SK-N-MC (cell line): Measurements from ENCODE around the gene PPIH.

Source experiments
- EZH2 ChIP-seq: fragments of 200-600 bp; sonication (generic); IDR thresholded peaks from one replicate; pipeline ENCODE4 v1.6.1; 2017; ENCODE audit warnings: antibody characterized with exemption
- FOXP2 ChIP-seq: optimal IDR thresholded peaks from 2 replicates; pipeline ENCODE3; 2011; ENCODE audit warnings: mild to moderate bottlenecking, moderate library complexity; ENCODE audit not compliant: insufficient read depth; ENCODE audit errors: extremely low read length, control extremely low read depth
- POLR2AphosphoS5 ChIP-seq: IDR thresholded peaks from 2 replicates; pipeline ENCODE4 v1.6.1; 2012; ENCODE audit warnings: mild to moderate bottlenecking, low read depth, low read length, borderline replicate concordance

- TF ChIP-seq POLR2AphosphoS5 (no peak; the same call in 1 of the 2 replicates), EZH2 (no peak), FOXP2 (no peak)
Measured at GRCh38 chr1:42692461-42692860, 34.2 kb downstream of the PPIH start.
